ENCODE data around the gene GOLGA5. TPM values are rescaled to one million over a fixed set of nuclear protein-coding genes. Genes with fewer than 3 reads are reported as not detected.
A peak's percentile ranks its signal among the peaks of the same experiment; 100 is the strongest.
"Not testable (repeated sequence)": the region's sequence is repeated elsewhere in the genome, so short reads cannot be mapped to it uniquely, and the experiment has no call there.

The GOLGA5 gene
- total and polyA plus RNA-seq, 4 donors, result 25.4 to 33.6 (median 32.3) TPM

DNA sequence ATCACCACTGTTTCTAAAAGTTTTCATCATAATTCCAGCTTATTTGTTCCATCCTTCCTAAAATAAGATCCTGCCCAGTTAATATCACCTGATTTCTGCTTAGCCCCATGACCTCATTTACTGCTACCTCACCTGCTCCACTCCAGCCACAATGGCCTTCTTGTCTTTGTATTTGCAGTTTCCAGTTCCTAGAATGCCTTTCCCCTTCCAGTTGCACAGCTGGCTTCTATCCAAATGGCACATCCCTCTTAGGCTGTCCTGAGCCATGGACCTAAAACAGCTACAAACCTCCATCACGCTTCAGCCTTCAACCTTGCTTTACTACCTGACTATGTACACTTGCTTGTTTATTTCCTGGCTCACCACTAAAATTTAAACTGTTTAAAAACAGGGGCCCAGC lies 39.1 kb upstream of the GOLGA5 start:
- no peak for ATAC-seq (ENCODE audit: low FRiP score)
- Histone ChIP-seq H3K27ac (ENCODE audit: low read depth in 1 of 2, low read length in 2 of 2) (no peak overlapping the region), H3K4me3 (ENCODE audit: low read length in 2 of 2) (no peak overlapping the region), H3K9me3 (ENCODE audit: control insufficient read depth, low read length) (no peaks in the 10 kb centered on the region), H3K27me3 (ENCODE audit: control insufficient read depth in 1 of 2, insufficient read depth in 2 of 2, low read length in 1 of 2) (no peaks in the 10 kb centered on the region), H3K36me3 (ENCODE audit: control insufficient read depth in 1 of 2, insufficient read depth in 2 of 2, low read length in 1 of 2) (no peaks in the 10 kb centered on the region), H3K4me1 (ENCODE audit: control insufficient read depth in 1 of 2, insufficient read depth in 2 of 2, low read length in 2 of 2) (no peaks in the 10 kb centered on the region)
- WGBS, 2 donors, result 95 to 96% methylated on average over 1 of the region's 1 CpG
- DNase-seq, result no peak
- intact Hi-C loops (cut with DNase I), result no loop called here

GRCh38 chr14:92755495-92755894 lies 38.6 kb upstream of the GOLGA5 start:
- H3K9me3 ChIP-seq (ENCODE audit: control insufficient read depth, low read length), result no peaks in the 10 kb centered on the region
- H3K27ac ChIP-seq (ENCODE audit: low read depth in 1 of 2, low read length in 2 of 2), result no peak overlapping the region
- WGBS, 2 donors, result 82 to 86% methylated on average over 3 of the region's 3 CpGs
- no peaks in the 10 kb centered on the region for H3K27me3 ChIP-seq (ENCODE audit: control insufficient read depth in 1 of 2, insufficient read depth in 2 of 2, low read length in 1 of 2)
- no peaks in the 10 kb centered on the region for H3K36me3 ChIP-seq (ENCODE audit: control insufficient read depth in 1 of 2, insufficient read depth in 2 of 2, low read length in 1 of 2)
- intact Hi-C loops (cut with DNase I), result no loop called here
- ATAC-seq (ENCODE audit: low FRiP score) (peak; percentile 25), DNase-seq (no peak)
- H3K4me1 ChIP-seq (ENCODE audit: control insufficient read depth in 1 of 2, insufficient read depth in 2 of 2, low read length in 2 of 2), result no peaks in the 10 kb centered on the region
- H3K4me3 ChIP-seq (ENCODE audit: low read length in 2 of 2), result no peak overlapping the region

GRCh38 chr14:92756446-92756845 lies 37.7 kb upstream of the GOLGA5 start:
- Histone ChIP-seq H3K4me1 (ENCODE audit: control insufficient read depth in 1 of 2, insufficient read depth in 2 of 2, low read length in 2 of 2) (no peaks in the 10 kb centered on the region), H3K27ac (ENCODE audit: low read depth in 1 of 2, low read length in 2 of 2) (no peak overlapping the region), H3K9me3 (ENCODE audit: control insufficient read depth, low read length) (no peaks in the 10 kb centered on the region), H3K27me3 (ENCODE audit: control insufficient read depth in 1 of 2, insufficient read depth in 2 of 2, low read length in 1 of 2) (no peaks in the 10 kb centered on the region), H3K4me3 (ENCODE audit: low read length in 2 of 2) (no peak overlapping the region), H3K36me3 (ENCODE audit: control insufficient read depth in 1 of 2, insufficient read depth in 2 of 2, low read length in 1 of 2) (no peaks in the 10 kb centered on the region)
- intact Hi-C loops (cut with DNase I), result no loop called here
- 80 to 85% methylated on average over 4 of the region's 4 CpGs for WGBS, 2 donors
- DNase-seq (no peak), ATAC-seq (ENCODE audit: low FRiP score) (no peak)

DNA sequence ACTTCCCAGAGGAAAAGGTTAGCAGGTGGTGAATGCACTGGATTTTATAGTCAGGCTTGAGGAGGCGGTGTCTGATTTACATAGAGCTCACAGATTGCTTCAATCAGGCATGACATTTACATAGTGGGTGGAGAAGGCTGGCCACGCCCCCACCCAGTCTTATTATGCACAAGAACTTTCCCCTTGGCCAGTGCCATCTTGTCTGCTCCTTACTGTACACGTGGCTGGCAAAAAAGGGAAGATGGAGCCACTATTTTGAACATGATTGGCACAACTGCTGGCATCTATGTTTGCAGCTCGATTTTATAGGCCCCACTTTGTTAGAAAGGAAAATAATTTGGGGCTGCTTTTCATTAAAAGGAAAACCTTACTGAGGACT lies 34.8 kb upstream of the GOLGA5 start:
- no peaks in the 10 kb centered on the region for H3K9me3 ChIP-seq (ENCODE audit: control insufficient read depth, low read length)
- 65 to 68% methylated on average over 4 of the region's 4 CpGs for WGBS, 2 donors
- no peaks in the 10 kb centered on the region for H3K4me1 ChIP-seq (ENCODE audit: control insufficient read depth in 1 of 2, insufficient read depth in 2 of 2, low read length in 2 of 2)
- no peaks in the 10 kb centered on the region for H3K27me3 ChIP-seq (ENCODE audit: control insufficient read depth in 1 of 2, insufficient read depth in 2 of 2, low read length in 1 of 2)
- no peak for DNase-seq
- no peak overlapping the region for H3K27ac ChIP-seq (ENCODE audit: low read depth in 1 of 2, low read length in 2 of 2)
- no peaks in the 10 kb centered on the region for H3K36me3 ChIP-seq (ENCODE audit: control insufficient read depth in 1 of 2, insufficient read depth in 2 of 2, low read length in 1 of 2)
- no peak overlapping the region for H3K4me3 ChIP-seq (ENCODE audit: low read length in 2 of 2)
- intact Hi-C loops (cut with DNase I), result no loop called here
- ATAC-seq (ENCODE audit: low FRiP score), result no peak

DNA sequence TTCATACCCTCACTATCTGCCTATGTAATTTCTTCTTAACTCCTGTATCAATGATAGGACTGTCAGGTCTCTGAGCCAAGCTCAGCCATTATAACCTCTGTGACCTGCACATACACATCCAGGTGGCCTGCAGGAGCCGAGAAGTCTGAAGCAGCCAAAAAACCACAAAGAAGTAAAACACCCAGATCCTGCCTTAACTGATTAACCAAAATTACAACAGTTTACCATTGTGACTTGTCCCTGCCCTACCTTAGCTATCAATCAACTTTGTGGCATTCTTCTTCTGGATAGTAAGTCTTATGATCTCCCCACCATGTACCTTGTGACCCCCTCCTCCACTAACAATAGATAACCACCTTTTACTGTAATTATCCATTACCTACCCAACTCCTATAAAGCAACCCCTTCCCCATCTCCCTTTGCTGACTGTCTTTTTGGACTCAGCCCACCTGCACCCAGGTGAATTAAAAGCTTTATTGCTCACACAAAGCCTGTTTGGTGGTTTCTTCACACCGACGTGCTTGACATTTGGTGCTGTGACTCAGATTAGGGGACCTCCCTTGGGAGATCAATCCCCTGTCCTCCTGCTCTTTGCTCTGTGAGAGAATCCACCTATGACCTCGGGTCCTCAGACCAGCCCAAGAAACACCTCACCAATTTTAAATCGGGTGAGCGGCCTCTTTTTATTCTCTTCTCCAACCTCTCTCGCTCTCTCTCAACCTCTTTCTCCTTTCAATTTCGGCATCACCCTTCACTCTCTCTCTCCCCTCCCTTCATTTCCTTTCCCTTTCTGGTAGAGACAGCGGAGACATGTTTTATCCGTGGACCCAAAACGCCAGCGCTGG lies 34.2 kb upstream of the GOLGA5 start:
- WGBS, 2 donors, result 91 to 92% methylated on average over 12 of the region's 12 CpGs
- no peak for DNase-seq
- H3K27me3 ChIP-seq (ENCODE audit: control insufficient read depth in 1 of 2, insufficient read depth in 2 of 2, low read length in 1 of 2), result no peaks in the 10 kb centered on the region

GRCh38 chr14:92760524-92760805 lies 33.6 kb upstream of the GOLGA5 start:
- Histone ChIP-seq H3K27ac (ENCODE audit: low read depth in 1 of 2, low read length in 2 of 2) (no peak overlapping the region), H3K27me3 (ENCODE audit: control insufficient read depth in 1 of 2, insufficient read depth in 2 of 2, low read length in 1 of 2) (no peaks in the 10 kb centered on the region), H3K4me3 (ENCODE audit: low read length in 2 of 2) (no peak overlapping the region), H3K4me1 (ENCODE audit: control insufficient read depth in 1 of 2, insufficient read depth in 2 of 2, low read length in 2 of 2) (no peaks in the 10 kb centered on the region), H3K36me3 (ENCODE audit: control insufficient read depth in 1 of 2, insufficient read depth in 2 of 2, low read length in 1 of 2) (no peaks in the 10 kb centered on the region), H3K9me3 (ENCODE audit: control insufficient read depth, low read length) (no peaks in the 10 kb centered on the region)
- 80 to 85% methylated on average over 7 of the region's 7 CpGs for WGBS, 2 donors
- DNase-seq, result no peak
- no peak for ATAC-seq (ENCODE audit: low FRiP score)
- intact Hi-C loops (cut with DNase I), result no loop called here

More for the DNA sequence above, 34.2 kb upstream of the GOLGA5 start:
- intact Hi-C loops (cut with DNase I), result no loop called here
- Histone ChIP-seq H3K9me3 (ENCODE audit: control insufficient read depth, low read length) (no peaks in the 10 kb centered on the region), H3K4me3 (ENCODE audit: low read length in 2 of 2) (no peak overlapping the region), H3K36me3 (ENCODE audit: control insufficient read depth in 1 of 2, insufficient read depth in 2 of 2, low read length in 1 of 2) (no peaks in the 10 kb centered on the region), H3K27ac (ENCODE audit: low read depth in 1 of 2, low read length in 2 of 2) (no peak overlapping the region), H3K4me1 (ENCODE audit: control insufficient read depth in 1 of 2, insufficient read depth in 2 of 2, low read length in 2 of 2) (no peaks in the 10 kb centered on the region)
- no peak for ATAC-seq (ENCODE audit: low FRiP score)

DNA sequence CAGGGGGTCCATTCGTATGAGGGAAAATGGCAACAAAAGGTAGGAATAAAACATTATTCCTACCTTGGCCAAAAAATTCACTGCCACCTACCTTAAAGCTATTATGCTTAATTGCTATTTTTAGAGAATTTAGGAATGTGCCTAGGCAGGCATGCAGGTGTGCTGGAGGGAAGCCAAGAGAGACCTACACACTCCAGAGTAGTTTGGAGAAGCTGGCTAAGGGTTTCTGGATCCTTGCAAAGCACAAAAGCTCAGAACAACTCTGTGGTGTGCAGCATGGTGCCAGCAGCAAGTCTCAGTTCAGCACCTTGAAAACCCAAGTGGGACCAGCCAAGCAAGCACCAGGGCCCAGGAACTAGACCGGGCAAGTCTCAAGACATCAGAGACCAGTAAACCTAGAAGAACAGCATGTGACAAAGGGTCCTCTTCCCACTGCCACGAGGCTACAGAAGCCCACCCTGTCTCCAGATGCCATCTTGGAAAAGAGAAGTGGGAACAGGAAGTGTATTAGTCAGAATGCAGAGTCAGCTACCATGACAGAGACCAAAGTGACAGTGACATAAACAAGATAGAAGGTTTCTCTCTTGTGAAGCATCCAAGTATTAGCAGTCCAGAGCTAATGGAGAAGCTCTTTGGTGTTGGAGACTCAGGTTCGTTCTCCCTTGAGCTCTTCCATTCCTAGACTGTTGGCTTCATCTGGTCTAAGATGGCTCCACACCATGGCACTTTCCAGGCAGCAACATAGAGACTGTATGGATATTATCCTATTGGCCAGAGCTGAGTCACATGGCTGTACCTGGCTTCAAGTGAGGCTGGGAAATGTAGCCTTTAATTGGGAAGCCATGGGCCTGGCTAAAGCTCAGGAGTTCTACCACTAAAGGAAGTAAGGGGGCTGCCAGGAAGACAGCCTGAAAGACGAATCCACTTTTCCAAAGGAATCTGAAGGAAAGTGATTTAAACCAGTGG lies 30.2 kb upstream of the GOLGA5 start:
- H3K36me3 ChIP-seq (ENCODE audit: control insufficient read depth in 1 of 2, insufficient read depth in 2 of 2, low read length in 1 of 2); ATAC-seq (ENCODE audit: low FRiP score); H3K27ac ChIP-seq (ENCODE audit: low read depth in 1 of 2, low read length in 2 of 2); H3K4me3 ChIP-seq (ENCODE audit: low read length in 2 of 2); H3K4me1 ChIP-seq (ENCODE audit: control insufficient read depth in 1 of 2, insufficient read depth in 2 of 2, low read length in 2 of 2); H3K27me3 ChIP-seq (ENCODE audit: control insufficient read depth in 1 of 2, insufficient read depth in 2 of 2, low read length in 1 of 2); DNase-seq; intact Hi-C loops (cut with DNase I); H3K9me3 ChIP-seq (ENCODE audit: control insufficient read depth, low read length): not testable (repeated sequence)
- WGBS, 2 donors, result 70 to 73% methylated on average over 3 of the region's 5 CpGs

DNA sequence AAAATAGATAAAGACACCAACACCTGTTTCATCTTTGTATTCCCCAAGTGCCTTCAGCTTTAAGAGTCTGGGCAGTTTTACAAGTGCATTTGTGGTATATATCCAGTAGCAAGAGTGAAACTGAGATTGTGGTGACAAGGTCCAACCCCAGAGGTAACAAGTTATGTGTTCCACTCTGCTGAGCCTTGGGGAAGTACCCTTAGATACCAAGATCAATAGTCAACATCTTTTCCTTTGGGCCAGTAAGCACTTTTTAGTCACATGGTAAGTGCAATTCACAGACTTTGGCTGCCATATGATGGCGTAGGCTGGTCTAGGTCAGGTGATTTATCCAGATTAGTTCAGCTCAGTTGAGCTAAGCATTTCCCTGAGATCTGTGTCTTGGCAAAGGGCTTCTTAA lies 25.9 kb upstream of the GOLGA5 start:
- DNase-seq; H3K9me3 ChIP-seq (ENCODE audit: control insufficient read depth, low read length); H3K27ac ChIP-seq (ENCODE audit: low read depth in 1 of 2, low read length in 2 of 2); H3K4me1 ChIP-seq (ENCODE audit: control insufficient read depth in 1 of 2, insufficient read depth in 2 of 2, low read length in 2 of 2); H3K36me3 ChIP-seq (ENCODE audit: control insufficient read depth in 1 of 2, insufficient read depth in 2 of 2, low read length in 1 of 2); H3K4me3 ChIP-seq (ENCODE audit: low read length in 2 of 2); H3K27me3 ChIP-seq (ENCODE audit: control insufficient read depth in 1 of 2, insufficient read depth in 2 of 2, low read length in 1 of 2); intact Hi-C loops (cut with DNase I): not testable (repeated sequence)
- 63 to 91% methylated on average over 1 of the region's 1 CpG for WGBS, 2 donors
- peak; percentile 47 for ATAC-seq (ENCODE audit: low FRiP score)

DNA sequence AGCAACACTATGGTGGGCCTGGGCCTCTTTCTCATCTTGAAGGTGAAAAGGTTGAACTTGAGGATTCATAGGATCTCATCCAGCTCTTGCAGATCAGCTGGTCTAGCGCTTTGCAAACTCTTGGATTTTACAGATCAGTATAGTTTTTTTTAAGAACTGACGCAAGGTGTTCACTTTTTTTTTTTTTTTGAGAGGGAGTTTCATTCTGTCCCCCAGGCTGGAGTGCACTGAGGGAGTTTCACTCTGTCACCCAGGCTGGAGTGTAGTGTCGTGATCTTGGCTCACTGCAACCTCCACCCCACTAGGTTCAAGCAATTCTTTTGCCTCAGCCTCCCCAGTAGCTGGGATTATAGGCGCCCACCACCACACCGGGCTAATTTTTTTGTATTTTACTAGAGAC lies 25.3 kb upstream of the GOLGA5 start:
- no peak for ATAC-seq (ENCODE audit: low FRiP score)
- Histone ChIP-seq H3K4me3 (ENCODE audit: low read length in 2 of 2) (no peak overlapping the region), H3K36me3 (ENCODE audit: control insufficient read depth in 1 of 2, insufficient read depth in 2 of 2, low read length in 1 of 2) (no peaks in the 10 kb centered on the region), H3K4me1 (ENCODE audit: control insufficient read depth in 1 of 2, insufficient read depth in 2 of 2, low read length in 2 of 2) (no peaks in the 10 kb centered on the region), H3K27me3 (ENCODE audit: control insufficient read depth in 1 of 2, insufficient read depth in 2 of 2, low read length in 1 of 2) (no peaks in the 10 kb centered on the region), H3K9me3 (ENCODE audit: control insufficient read depth, low read length) (no peaks in the 10 kb centered on the region), H3K27ac (ENCODE audit: low read depth in 1 of 2, low read length in 2 of 2) (no peak overlapping the region)
- intact Hi-C loops (cut with DNase I), result no loop called here
- no peak for DNase-seq
- WGBS, 2 donors, result 91 to 95% methylated on average over 5 of the region's 5 CpGs

All from aorta (tissue), 5 donors.